Loucy (cell line): ENCODE measurements around the gene AAK1.
"Not testable (repeated sequence)": the region's sequence is repeated elsewhere in the genome, so short reads cannot be mapped to it uniquely, and the experiment has no call there.

ENCODE experiments used
- H2AFZ ChIP-seq: fragments of 200-600 bp; sonication (generic); 2 replicates; pipeline ENCODE4 v1.6.0; 2016; ENCODE audit warnings: antibody characterized with exemption, mild to moderate bottlenecking, low read length, moderate library complexity
- H3F3A ChIP-seq: fragments of 200-600 bp; 2 replicates; pipeline ENCODE4 v1.6.0; 2016; ENCODE audit warnings: antibody characterized with exemption, low read depth, mild to moderate bottlenecking
- H3K27me3 ChIP-seq: fragments of 200-600 bp; sonication (generic); 2 replicates; pipeline ENCODE4 v1.6.1; 2014; ENCODE audit warnings: low read length, mild to moderate bottlenecking; ENCODE audit not compliant: insufficient read depth, poor library complexity, severe bottlenecking
- H3K36me3 ChIP-seq: fragments of 200-600 bp; sonication (generic); 2 replicates; pipeline ENCODE4 v1.6.1; 2016; ENCODE audit warnings: low read length; ENCODE audit not compliant: insufficient read depth
- H3K4me1 ChIP-seq: fragments of 200-600 bp; sonication (generic); 2 replicates; pipeline ENCODE4 v1.5.1; 2014; ENCODE audit warnings: low read length, mild to moderate bottlenecking; ENCODE audit not compliant: insufficient read depth, poor library complexity, severe bottlenecking
- H3K4me2 ChIP-seq: fragments of 200-600 bp; sonication (generic); 2 replicates; pipeline ENCODE4 v1.6.0; 2014; ENCODE audit warnings: antibody characterized with exemption, low read length, low read depth, mild to moderate bottlenecking; ENCODE audit not compliant: poor library complexity, severe bottlenecking
- H3K4me3 ChIP-seq: fragments of 200-600 bp; sonication (generic); 2 replicates; pipeline ENCODE4 v1.5.1; 2014; ENCODE audit warnings: low read length, mild to moderate bottlenecking, mixed read lengths; ENCODE audit not compliant: poor library complexity, severe bottlenecking
- H3K79me2 ChIP-seq: fragments of 200-600 bp; sonication (generic); 2 replicates; pipeline ENCODE4 v1.6.1; 2014; ENCODE audit warnings: low read length; ENCODE audit not compliant: insufficient read depth
- H3K9ac ChIP-seq: fragments of 200-600 bp; sonication (generic); 2 replicates; pipeline ENCODE4 v1.6.0; 2014; ENCODE audit warnings: mild to moderate bottlenecking, low read depth, low read length, moderate library complexity; ENCODE audit not compliant: poor library complexity, severe bottlenecking
- H3K9me2 ChIP-seq: fragments of 200-600 bp; sonication (generic); replicated peaks from 2 replicates; pipeline ENCODE4 v1.6.1; 2016; ENCODE audit warnings: low read depth, low read length, mixed read lengths
- H3K9me3 ChIP-seq: fragments of 200-600 bp; sonication (generic); 2 replicates; pipeline ENCODE4 v1.6.1; 2014; ENCODE audit warnings: mild to moderate bottlenecking, antibody characterized with exemption, low read length, low read depth; ENCODE audit not compliant: insufficient read depth
- H4K20me1 ChIP-seq: fragments of 200-600 bp; sonication (generic); 2 replicates; pipeline ENCODE4 v1.6.0; 2014; ENCODE audit warnings: antibody characterized with exemption, low read length, mild to moderate bottlenecking; ENCODE audit not compliant: insufficient read depth, poor library complexity, severe bottlenecking
- EZH2phosphoT487 ChIP-seq: fragments of 200-600 bp; IDR thresholded peaks from 2 replicates; pipeline ENCODE4 v1.6.1; 2018; ENCODE audit warnings: antibody characterized with exemption, mild to moderate bottlenecking, moderate library complexity, borderline replicate concordance
- TF ChIP-seq, protein P1 (sequence below): fragments of 200-600 bp; sonication (generic); conservative IDR thresholded peaks from 2 replicates; pipeline ENCODE4 v1.5.1; 2014; ENCODE audit warnings: mild to moderate bottlenecking, antibody characterized with exemption, low read length

The AAK1 gene

GRCh38 chr2:69452687-69453086, 190.9 kb downstream of the AAK1 start:
- no peaks in the 10 kb centered on the region for H3K36me3 ChIP-seq
- no peaks in the 10 kb centered on the region for H3F3A ChIP-seq
- no peaks in the 10 kb centered on the region for H3K27me3 ChIP-seq
- no peak overlapping the region for H3K4me2 ChIP-seq
- no peak overlapping the region for H2AFZ ChIP-seq
- no peaks in the 10 kb centered on the region for H4K20me1 ChIP-seq
- no peaks in the 10 kb centered on the region for H3K9me3 ChIP-seq
- H3K79me2 ChIP-seq: no peaks in the 10 kb centered on the region
- no peaks in the 10 kb centered on the region for H3K9me2 ChIP-seq
- TF ChIP-seq EZH2phosphoT487: no peak
- TF ChIP-seq, protein P1, sequence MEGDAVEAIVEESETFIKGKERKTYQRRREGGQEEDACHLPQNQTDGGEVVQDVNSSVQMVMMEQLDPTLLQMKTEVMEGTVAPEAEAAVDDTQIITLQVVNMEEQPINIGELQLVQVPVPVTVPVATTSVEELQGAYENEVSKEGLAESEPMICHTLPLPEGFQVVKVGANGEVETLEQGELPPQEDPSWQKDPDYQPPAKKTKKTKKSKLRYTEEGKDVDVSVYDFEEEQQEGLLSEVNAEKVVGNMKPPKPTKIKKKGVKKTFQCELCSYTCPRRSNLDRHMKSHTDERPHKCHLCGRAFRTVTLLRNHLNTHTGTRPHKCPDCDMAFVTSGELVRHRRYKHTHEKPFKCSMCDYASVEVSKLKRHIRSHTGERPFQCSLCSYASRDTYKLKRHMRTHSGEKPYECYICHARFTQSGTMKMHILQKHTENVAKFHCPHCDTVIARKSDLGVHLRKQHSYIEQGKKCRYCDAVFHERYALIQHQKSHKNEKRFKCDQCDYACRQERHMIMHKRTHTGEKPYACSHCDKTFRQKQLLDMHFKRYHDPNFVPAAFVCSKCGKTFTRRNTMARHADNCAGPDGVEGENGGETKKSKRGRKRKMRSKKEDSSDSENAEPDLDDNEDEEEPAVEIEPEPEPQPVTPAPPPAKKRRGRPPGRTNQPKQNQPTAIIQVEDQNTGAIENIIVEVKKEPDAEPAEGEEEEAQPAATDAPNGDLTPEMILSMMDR: no peak
- H3K4me1 ChIP-seq: no peaks in the 10 kb centered on the region
- no peak overlapping the region for H3K9ac ChIP-seq
- no peak overlapping the region for H3K4me3 ChIP-seq

DNA sequence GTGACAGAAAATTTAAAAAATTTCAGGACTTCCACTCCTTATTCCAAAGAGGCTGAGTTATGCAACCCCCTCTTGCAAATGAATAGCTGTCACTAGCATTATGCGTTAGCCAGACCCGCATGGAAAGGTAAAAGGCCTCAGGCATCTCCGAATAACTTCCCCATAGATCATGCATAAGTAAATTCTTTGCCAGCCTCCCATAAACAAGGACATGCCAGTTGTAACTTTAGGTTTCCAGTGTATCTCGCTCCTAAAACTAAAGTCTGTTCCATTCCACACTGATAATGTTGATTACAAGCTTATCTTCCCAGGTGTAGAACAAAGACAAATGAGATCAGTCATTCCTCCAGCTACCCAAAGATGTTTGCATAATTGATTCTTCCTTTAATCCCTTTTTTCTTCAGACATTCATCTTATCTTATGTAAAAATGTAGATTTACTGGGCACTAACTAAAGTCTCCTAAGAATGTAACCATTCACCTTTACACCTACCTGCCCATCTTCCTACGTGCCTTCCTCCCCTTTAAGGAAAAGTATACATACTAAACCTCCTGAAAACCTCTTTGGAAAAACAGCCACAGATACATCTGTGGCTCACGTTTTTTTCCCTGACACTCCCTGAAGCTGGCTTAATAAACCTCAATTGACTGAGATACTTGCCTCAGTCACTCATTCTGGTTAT, 192.7 kb downstream of the AAK1 start:
- Histone ChIP-seq H4K20me1 (no peaks in the 10 kb centered on the region), H3K4me2 (no peak overlapping the region), H3K36me3 (no peaks in the 10 kb centered on the region), H3K9ac (no peak overlapping the region), H3K9me2 (no peaks in the 10 kb centered on the region), H3K9me3 (no peaks in the 10 kb centered on the region), H3K79me2 (no peaks in the 10 kb centered on the region), H3K4me1 (no peaks in the 10 kb centered on the region), H2AFZ (no peak overlapping the region), H3K4me3 (no peak overlapping the region), H3F3A (no peaks in the 10 kb centered on the region), H3K27me3 (no peaks in the 10 kb centered on the region)
- no peak for TF ChIP-seq EZH2phosphoT487
- TF ChIP-seq, protein P1: no peak

DNA sequence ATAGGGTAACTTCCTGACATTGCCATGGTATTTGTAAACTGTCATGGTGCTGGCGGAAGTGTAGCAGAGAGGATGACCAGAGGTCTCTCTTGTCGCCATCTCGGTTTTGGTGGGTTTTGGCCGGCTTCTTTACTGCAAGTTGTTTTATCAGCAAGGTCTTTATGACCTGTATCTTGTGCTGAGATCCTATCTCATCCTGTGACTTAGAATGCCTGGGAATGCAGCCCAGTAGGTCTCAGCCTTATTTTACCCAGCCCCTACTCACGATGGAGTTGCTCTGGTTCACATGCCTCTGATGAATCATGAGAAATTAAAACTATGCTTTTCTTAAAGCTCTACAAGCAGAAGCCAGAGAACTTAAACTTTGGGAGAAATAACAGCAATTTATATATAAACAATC, 193.6 kb downstream of the AAK1 start:
- Histone ChIP-seq H4K20me1 (no peaks in the 10 kb centered on the region), H3K9ac (no peak overlapping the region), H3K79me2 (no peaks in the 10 kb centered on the region), H3K4me1 (no peaks in the 10 kb centered on the region), H3F3A (no peaks in the 10 kb centered on the region), H3K4me3 (no peak overlapping the region), H3K9me3 (no peaks in the 10 kb centered on the region), H3K9me2 (no peaks in the 10 kb centered on the region), H3K27me3 (no peaks in the 10 kb centered on the region), H3K36me3 (no peaks in the 10 kb centered on the region), H2AFZ (no peak overlapping the region), H3K4me2 (no peak overlapping the region)
- TF ChIP-seq, protein P1: no peak
- no peak for TF ChIP-seq EZH2phosphoT487

GRCh38 chr2:69443673-69444072, 199.9 kb downstream of the AAK1 start:
- H3K4me1 ChIP-seq, H3K4me2 ChIP-seq, H4K20me1 ChIP-seq, H2AFZ ChIP-seq, H3K9me2 ChIP-seq, H3K9ac ChIP-seq, H3K4me3 ChIP-seq, H3F3A ChIP-seq, H3K79me2 ChIP-seq, H3K36me3 ChIP-seq, H3K9me3 ChIP-seq, H3K27me3 ChIP-seq: not testable (repeated sequence)

DNA sequence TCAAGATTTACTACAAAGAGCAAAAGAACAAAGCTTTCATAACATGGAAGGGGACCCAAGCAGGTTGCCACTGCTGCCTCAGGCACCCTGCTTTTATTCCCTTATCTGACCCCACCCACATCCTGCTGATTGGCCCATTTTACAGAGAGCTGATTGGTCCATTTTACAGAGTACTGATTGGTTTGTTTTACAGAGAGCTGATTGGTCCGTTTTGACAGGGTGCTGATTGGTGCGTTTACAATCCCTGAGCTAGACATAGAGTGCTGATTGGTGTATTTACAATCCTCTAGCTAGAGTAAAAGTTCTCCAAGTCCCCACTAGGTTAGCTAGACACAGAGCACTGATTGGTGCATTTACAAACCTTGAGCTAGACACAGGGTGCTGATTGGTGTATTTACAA, 204.0 kb downstream of the AAK1 start:
- not testable (repeated sequence) for H3K9me2 ChIP-seq, H4K20me1 ChIP-seq, H3K4me3 ChIP-seq, H3K4me2 ChIP-seq, H3K36me3 ChIP-seq, H3K27me3 ChIP-seq, H3K9me3 ChIP-seq, H3F3A ChIP-seq, H2AFZ ChIP-seq, H3K9ac ChIP-seq
- Histone ChIP-seq H3K79me2 (peaks cover 19% of the 10 kb centered on the region), H3K4me1 (peaks cover 25% of the 10 kb centered on the region)
